Measurements from ENCODE around the gene RANBP3.
"Not testable (repeated sequence)": the region's sequence is repeated elsewhere in the genome, so short reads cannot be mapped to it uniquely, and the experiment has no call there.

Gene RANBP3

DNA sequence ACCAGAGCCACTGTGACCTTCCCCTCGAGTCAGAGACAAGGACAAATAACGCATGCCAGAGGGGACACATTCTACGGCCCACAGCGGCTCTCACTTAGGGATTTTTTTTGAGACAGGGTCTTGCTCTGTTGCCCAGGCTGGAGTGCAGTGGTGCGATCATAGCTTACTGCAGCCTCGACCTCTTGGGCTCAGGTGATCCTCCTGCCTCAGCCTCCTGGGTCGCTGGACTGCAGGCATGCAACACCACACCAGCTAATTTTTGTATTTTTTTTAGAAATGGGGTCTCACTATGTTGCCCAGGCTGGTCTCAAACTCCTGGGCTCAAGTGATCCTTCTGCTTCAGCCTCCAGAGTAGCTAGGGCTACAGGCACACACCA lies 28.1 kb upstream of the RANBP3 start:
- DNase-seq = not testable (repeated sequence)

DNA sequence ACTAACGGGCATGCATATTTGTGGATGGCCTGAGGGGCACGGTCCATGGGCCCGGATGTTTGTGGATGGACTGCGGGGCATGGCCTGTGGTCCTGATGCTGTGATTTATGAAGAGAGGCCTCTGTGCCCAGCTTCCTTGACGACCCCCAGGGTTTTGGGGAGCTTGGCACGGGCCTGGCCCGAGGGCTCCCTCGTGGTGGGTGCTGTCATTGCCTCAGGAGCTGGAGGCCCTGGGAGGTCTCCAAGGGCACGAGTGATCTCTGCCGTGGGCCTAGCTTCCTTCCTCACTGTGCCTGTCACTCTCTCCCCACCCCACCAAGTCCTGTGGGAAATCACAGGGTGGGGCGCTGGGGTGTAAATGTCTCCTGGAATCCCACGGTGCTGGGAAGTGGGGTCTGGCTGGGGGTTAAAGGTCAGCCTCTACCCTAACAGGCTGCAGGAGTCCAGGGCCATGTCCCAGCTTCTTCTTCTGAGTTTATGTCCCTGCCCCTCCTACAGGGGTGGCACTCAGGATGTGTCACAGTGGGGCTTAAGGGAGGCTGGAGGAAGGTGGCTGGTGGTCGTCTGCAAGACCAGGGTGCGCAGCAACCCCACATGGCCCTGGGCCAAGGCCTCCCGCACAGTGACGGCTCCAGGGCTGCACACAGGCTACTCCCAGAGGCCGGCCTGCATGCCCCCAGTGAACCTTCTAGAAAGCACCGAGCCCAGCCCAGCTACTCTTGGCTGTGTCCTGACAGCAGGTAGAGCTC lies 27.6 kb upstream of the RANBP3 start:
- no peak for DNase-seq

- no peak for DNase-seq
These were observed 26.0 kb upstream of the RANBP3 start for GRCh38 chr19:6003976-6004375.

GRCh38 chr19:6002591-6002990 lies 24.7 kb upstream of the RANBP3 start:
- no peak for DNase-seq

DNA sequence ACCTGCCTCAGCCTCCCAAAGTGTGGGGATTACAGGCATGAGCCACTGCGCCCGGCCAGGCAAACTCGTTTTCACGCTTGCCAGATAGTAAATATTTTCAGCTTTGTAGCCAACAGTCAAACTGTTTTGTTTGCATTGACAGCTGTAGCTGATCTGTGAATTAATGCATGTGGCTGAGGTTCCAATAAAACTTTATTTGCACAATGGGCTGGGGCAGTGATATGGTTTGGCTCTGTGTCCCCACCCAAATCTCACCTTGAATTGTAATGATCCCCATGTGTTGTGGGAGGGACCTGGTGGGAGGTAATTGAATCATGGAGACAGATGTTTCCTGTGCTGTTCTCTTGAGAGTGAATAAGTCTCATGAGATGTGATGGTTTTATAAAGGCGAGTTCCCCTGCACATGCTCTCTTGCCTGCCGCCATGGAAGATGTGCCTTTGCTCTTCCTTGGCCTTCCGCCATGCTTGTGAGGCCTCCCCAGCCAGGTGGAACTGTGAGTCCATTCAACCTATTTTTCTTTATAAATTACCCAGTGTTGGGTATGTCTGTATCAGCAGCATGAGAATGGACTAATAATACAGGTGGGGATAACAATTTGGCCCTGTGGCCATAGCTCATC lies 22.4 kb upstream of the RANBP3 start:
- DNase-seq = no peak

DNA sequence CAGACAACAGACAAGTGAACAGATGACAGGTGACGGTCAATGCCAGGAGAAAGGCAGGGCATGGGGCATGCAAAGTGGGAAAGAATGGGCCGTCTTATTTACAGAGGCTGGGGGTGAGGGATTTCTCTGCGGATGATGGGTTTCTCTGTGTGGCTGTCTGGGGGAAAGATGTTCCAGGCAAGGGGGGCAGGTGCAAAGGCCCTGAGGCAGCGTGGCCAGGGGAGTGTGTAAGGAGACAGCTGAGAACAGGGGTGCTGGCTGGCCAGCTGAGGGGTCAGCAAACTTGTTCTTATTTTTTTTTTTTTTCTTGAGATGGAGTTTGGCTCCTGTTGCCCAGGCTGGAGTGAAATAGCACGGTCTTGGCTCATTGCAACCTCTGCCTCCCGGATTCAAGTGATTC lies 21.8 kb upstream of the RANBP3 start:
- no peak for DNase-seq

DNA sequence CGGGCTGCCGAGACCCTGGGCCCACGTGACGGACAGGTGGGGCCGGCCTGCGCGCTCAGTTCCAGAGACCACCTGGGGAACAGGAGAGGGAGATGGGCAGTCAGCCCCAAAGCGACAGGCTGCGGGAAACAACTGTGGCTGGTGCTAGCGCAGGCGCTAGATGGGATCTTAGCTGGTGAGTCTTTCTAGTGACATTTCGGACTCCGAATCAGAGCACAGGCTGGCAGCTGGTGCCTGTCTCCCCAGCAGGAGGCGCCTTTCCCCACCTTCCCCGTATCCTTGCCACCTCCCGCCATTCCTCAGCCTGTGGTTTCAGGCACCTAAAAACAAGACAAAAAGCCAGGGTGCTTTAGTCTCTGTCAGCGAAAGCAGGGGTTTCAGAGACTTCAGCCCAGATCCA lies 19.4 kb upstream of the RANBP3 start:
- no peak for DNase-seq

DNA sequence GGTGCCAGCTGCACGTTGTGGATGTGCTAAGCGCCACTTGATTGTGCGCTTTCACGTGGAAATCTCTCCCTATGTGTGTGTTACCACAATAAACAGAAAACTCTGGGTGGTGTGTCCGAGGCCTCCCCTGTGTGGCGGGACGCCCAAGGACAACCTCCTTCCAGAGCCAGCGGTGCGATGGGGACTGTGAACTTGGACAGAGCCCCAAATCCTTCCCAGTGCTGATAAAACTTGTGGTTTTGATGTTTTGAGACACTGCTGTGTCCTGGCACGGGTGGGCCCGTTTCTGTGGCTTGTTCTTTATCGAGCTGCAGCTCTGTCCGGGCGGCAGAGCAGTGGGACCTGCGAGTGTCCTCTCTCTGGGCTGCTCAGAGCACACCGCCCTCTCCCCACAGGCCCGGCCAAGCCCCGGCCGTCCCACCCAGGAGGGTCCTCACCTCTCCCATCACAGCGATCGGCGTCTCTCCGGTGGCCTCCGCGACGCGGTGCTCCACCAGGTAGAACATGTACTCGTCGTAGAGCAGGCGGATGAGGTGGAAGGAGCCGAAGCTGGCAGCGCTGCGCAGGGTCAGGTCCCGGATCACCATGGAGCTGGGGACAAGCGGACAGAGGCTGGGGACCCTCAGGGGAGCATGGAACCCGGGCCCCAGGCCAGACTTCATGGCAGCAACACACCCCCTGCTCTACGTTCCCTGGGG lies 18.8 kb upstream of the RANBP3 start:
- no peak for DNase-seq

- DNase-seq = no peak
These were observed 18.2 kb upstream of the RANBP3 start for GRCh38 chr19:5996102-5996501.

GRCh38 chr19:5995606-5996005 lies 17.7 kb upstream of the RANBP3 start:
- no peak for DNase-seq

DNA sequence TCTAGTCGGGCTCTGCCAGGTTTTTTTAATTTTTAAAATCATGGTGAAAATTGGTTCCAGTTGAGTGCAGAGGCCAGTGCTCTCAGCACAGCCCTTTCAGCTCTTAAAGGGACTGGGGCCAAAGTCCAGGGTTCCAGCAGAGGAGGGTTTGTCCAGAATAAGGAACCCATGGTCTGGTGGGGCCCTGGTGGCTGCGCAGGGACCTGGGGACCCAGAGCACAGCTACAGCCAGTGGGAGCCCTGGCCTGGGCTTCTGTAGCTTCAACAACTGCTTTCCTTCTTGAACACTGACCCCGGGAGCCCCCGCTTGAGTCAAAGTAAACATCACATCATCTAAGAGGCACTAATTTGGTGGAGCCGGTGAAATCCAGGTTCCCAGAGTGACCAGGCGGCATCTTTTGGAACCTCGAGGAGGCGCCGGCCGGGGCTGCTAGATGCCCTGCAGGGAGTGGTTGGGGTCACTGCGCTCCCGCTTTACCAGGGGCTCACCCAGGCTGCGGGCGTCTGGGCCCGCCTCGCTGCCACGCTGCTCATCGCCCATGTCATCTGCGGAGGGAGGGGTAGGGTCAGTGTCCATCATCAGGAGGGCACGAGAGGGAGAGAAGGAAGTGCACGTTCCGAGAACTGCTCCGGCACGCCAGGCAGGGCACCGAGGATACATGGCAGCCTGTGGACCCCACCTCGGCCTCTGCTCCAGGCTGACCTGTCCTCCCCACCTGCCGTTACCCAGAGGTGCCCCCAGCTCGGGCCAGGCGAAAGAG lies 16.6 kb upstream of the RANBP3 start:
- DNase-seq = no peak

DNA sequence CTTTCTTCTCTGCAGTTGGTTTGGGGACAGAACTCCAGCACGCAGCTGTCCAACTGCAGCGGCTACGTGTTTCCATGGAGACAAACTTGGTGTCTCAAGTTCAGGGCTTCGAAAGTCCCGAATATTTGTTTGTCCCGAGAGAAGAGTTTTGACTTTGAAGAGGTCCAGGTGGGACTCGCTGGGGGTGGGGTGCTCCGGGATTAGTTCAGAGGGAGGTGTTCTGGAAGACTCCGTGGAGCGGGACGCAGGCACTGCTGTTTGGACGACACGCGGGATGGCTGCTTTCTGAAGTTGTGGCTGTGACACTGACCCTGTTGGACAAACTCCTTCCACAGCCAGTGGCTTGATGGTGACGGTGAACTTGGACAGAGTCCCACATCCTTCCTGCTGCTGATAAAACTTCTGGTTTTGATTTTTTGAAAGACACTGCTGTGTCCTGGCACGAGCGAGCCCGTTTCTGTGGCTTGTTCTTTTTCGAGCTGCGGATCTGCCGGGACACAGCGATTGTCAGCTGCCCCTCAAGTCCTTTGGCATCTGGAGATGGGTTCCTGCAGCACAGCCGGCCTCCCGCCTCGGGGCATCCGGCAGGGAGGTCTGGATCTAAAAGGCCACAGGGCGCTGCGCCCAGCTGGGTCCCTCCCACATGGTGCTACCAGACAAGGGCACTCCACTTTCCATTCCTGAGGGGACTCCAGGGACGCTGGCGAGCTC lies 15.9 kb upstream of the RANBP3 start:
- no peak for DNase-seq

GRCh38 chr19:5993201-5993600 lies 15.3 kb upstream of the RANBP3 start:
- DNase-seq = no peak

- DNase-seq = no peak
These were observed 14.8 kb upstream of the RANBP3 start for GRCh38 chr19:5992756-5993155.

DNA sequence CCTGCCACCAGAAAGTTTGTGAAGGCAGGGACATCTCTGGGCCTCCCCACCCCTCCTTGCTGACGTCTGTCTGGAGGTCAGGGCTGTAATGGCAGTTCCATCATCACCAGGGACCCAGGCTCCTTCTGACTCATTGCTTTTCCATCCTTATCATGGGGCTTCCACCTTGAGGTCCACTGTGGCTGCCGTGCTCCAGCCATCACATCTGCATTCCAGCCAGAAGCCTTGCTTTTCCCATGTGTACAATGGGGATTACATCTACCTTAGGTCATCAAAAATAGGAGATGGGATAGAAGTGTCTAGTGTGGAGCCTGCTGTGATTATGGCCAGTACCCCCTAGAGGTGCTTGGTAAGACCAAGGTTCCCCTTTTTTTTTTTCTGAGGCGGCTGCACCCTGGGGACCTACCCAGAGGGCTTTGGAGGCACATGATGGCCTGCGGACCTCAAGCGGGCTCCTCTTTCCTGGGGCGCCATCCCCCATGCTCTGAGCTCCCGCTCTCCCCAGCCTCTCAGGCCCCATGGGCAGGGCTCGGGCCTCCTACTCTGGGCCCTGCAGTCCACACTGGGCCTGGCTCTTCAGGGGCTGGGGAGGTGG lies 13.4 kb upstream of the RANBP3 start:
- DNase-seq = no peak

GRCh38 chr19:5990289-5990797 lies 12.4 kb upstream of the RANBP3 start:
- DNase-seq = no peak

GRCh38 chr19:5989388-5990074 lies 11.6 kb upstream of the RANBP3 start:
- no peak for DNase-seq

GRCh38 chr19:5988517-5989387 lies 10.8 kb upstream of the RANBP3 start:
- no peak for DNase-seq

GRCh38 chr19:5987077-5987818 lies 9.3 kb upstream of the RANBP3 start:
- DNase-seq = peak; percentile 65

DNA sequence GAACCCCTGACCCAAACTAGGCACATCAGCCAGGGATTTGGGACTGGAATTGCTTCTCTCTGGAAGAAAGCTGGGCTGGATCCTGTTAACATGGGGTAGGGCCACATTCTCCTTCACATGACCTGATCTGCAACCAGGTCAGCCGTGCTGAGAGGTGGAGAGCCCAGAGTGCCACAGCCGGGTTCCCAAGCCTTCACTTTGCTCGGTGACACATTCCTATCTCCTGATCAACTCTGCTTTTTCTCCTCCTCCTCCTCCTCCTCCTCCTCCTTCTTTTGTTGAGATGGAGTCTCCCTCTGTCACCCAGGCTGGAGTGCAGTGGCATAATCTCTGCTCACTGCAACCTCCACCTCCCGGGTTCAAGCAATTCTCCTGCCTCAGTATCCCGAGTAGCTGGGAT lies 7.9 kb upstream of the RANBP3 start:
- DNase-seq = not testable (repeated sequence)

Measured in NCI-H1417 treated with DMSO at 0.1 percent for 48 hours (cell line).